Gastrocnemius medialis (tissue), 4 donors: ENCODE data around the gene EEPD1.

Source experiments
- CTCF ChIP-seq, 5 experiments: fragments of 450-650 bp in 3 of 5; fragments of 200-600 bp in 2 of 5; sonication (generic) in 2 of 5; IDR thresholded peaks in 4 of 5; conservative IDR thresholded peaks in 1 of 5; 1 replicate in 4 of 5; 2 replicates in 1 of 5; pipeline ENCODE4 v1.5.1; 2016 to 2019; ENCODE audit warnings: antibody characterized with exemption in 5 of 5, mild to moderate bottlenecking in 3 of 5, moderate library complexity in 3 of 5
- POLR2A ChIP-seq, 2 donors: fragments of 450-650 bp; IDR thresholded peaks; one replicate each; pipeline ENCODE4 v1.6.1; 2017; ENCODE audit warnings: antibody characterized with exemption in 2 of 2, mild to moderate bottlenecking in 2 of 2, moderate library complexity in 2 of 2

GRCh38 chr7:36276428-36277248 lies 123.6 kb downstream of the EEPD1 start:
- TF ChIP-seq CTCF (IDR thresholded peaks at IDR 0.05 in 4 of 5, conservative IDR thresholded peaks at IDR 0.05 in 1 of 5) (no peak), POLR2A (IDR thresholded peaks at IDR 0.05) (no peak)
